Breast epithelium (tissue), 3 donors: ENCODE results near the gene TMIE.

ENCODE experiments used
- POLR2A ChIP-seq: fragments of 450-650 bp; IDR thresholded peaks from one replicate; pipeline ENCODE4 v1.6.1; 2016; ENCODE audit warnings: antibody characterized with exemption, mild to moderate bottlenecking, moderate library complexity
- TF ChIP-seq, protein P1 (sequence below), 3 donors: fragments of 450-650 bp; IDR thresholded peaks; one replicate each; pipeline ENCODE4 v1.5.1; 2016 to 2017; ENCODE audit warnings: antibody characterized with exemption in 3 of 3, mild to moderate bottlenecking in 3 of 3, moderate library complexity in 3 of 3

DNA sequence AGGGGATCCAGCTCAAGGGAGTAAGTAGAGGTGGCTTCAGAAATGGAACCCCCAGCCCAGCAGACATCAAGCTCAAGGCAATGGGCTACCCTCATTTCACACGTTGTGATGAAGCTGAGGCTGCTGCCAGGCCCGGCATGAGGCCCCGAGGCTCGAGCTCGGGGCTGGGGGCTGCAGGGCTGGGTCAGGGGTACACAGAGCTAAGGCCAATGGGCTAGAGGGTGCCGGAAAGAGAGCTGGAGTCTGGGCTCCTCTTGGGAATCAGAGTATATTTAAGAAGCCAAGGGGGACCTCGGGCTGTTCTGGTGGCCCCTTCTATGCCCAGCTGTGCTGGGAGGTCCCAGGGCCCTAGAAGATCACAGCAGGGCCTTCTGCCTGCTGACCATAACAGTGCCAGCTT lies 9.0 kb downstream of the TMIE start:
- TF ChIP-seq POLR2A, result no peak
- TF ChIP-seq, protein P1, sequence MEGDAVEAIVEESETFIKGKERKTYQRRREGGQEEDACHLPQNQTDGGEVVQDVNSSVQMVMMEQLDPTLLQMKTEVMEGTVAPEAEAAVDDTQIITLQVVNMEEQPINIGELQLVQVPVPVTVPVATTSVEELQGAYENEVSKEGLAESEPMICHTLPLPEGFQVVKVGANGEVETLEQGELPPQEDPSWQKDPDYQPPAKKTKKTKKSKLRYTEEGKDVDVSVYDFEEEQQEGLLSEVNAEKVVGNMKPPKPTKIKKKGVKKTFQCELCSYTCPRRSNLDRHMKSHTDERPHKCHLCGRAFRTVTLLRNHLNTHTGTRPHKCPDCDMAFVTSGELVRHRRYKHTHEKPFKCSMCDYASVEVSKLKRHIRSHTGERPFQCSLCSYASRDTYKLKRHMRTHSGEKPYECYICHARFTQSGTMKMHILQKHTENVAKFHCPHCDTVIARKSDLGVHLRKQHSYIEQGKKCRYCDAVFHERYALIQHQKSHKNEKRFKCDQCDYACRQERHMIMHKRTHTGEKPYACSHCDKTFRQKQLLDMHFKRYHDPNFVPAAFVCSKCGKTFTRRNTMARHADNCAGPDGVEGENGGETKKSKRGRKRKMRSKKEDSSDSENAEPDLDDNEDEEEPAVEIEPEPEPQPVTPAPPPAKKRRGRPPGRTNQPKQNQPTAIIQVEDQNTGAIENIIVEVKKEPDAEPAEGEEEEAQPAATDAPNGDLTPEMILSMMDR (IDR thresholded peaks at IDR 0.05), result no peak
